Measurements from ENCODE around the gene CDHR2. TPM values are rescaled to one million over a fixed set of nuclear protein-coding genes. Genes with fewer than 3 reads are reported as not detected.

The CDHR2 gene
- total and polyA plus RNA-seq, 12 donors = 0.03 to 0.22 (median 0.19) TPM; not detected in 9

DNA sequence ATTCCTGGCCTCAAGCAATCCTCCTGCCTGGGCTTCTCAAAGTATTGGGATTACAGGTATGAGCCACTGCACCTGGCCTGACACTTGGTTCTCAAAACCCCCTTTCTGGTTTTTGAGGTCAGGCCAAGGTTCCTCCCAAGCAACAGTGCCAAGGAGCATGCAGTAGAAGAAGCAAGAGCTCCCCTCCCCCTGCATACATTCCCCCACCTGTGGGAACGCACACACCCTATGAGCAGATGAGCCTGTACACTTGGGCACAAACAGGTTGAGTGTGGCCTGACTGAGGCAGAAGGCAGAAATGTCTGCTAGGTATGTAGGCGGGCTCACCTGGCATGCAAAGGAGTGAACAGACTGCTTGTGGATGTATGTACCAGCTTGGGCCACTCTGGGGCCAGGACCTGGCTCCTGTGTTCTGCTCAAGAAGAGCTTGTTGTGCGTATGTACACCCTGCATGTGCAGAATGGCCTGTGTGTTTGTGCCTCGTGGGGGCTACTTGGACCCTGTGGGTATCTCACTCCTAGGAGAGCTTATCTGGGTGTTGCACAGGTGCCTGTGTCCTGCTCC lies 59.1 kb downstream of the CDHR2 start:
- no peak overlapping the region for H3K4me3 ChIP-seq
- H3K27ac ChIP-seq = no peak overlapping the region
- peaks cover 0 to 48% (median 13%) of the 10 kb centered on the region in 7 donors for H3K27me3 ChIP-seq
- TF ChIP-seq, protein P1, sequence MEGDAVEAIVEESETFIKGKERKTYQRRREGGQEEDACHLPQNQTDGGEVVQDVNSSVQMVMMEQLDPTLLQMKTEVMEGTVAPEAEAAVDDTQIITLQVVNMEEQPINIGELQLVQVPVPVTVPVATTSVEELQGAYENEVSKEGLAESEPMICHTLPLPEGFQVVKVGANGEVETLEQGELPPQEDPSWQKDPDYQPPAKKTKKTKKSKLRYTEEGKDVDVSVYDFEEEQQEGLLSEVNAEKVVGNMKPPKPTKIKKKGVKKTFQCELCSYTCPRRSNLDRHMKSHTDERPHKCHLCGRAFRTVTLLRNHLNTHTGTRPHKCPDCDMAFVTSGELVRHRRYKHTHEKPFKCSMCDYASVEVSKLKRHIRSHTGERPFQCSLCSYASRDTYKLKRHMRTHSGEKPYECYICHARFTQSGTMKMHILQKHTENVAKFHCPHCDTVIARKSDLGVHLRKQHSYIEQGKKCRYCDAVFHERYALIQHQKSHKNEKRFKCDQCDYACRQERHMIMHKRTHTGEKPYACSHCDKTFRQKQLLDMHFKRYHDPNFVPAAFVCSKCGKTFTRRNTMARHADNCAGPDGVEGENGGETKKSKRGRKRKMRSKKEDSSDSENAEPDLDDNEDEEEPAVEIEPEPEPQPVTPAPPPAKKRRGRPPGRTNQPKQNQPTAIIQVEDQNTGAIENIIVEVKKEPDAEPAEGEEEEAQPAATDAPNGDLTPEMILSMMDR (IDR thresholded peaks at IDR 0.05) = no peak
- H3K9me3 ChIP-seq = no peaks in the 10 kb centered on the region
- 87 to 89% methylated on average over 4 of the region's 4 CpGs for WGBS, 2 donors
- H3K36me3 ChIP-seq = no peaks in the 10 kb centered on the region
- ATAC-seq (no peak), DNase-seq (no peak)
- intact Hi-C loops (cut with DNase I) = no loop called here
- H3K4me1 ChIP-seq = peaks cover 0 to 16% (median 8%) of the 10 kb centered on the region in 9 donors

DNA sequence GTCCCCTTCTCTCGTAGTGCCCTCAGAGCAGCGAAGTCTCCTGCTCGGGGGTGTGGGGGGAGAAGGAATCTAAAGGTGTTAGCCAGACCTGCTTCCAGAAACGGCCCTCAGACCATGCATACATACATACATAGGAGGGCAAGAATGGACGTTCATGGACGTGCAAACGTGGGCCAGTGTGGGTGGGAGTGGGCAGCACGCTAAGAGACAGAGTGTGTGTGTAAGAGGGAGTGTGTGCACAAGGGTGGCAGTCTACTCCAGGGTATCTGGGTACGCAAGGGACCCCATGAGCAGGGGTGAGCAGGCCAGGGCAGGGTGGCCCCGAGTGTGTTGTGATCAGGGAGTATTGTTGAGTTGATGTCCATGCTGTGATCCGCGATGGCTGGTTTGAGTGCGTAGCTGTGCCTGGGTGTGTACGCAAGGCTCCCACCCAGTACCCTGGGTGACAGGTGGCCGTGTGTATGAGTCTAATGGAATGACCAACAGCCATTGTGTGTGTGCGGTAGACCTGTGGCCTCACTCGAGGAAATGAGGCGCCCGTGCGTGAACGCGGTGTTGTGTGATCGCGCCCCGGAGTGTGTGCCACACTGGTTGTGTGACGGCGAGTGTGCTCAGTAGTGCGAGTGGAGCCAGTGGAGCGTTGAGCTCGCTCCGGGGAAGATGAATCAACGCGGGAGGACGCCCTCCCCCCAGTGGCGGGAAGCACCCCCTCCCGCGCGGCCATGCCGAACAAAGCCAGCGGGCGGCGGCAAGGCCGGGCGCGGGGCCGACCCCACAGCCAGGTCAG lies 60.0 kb downstream of the CDHR2 start:
- no peak for DNase-seq
- no peak for ATAC-seq
- Histone ChIP-seq H3K4me1 (peaks cover 0 to 16% (median 8%) of the 10 kb centered on the region in 9 donors), H3K9me3 (no peaks in the 10 kb centered on the region), H3K27me3 (peaks cover 0 to 55% (median 17%) of the 10 kb centered on the region in 7 donors), H3K27ac (no peak overlapping the region), H3K36me3 (no peaks in the 10 kb centered on the region), H3K4me3 (peak overlapping the region in 9 of 10 donors; percentile 44 to 72 (median 58))
- 28 to 33% methylated on average over 44 to 46 of the region's 46 CpGs for WGBS, 2 donors
- TF ChIP-seq, protein P1 (IDR thresholded peaks at IDR 0.05) = no peak
- intact Hi-C loops (cut with DNase I) = no loop called here

DNA sequence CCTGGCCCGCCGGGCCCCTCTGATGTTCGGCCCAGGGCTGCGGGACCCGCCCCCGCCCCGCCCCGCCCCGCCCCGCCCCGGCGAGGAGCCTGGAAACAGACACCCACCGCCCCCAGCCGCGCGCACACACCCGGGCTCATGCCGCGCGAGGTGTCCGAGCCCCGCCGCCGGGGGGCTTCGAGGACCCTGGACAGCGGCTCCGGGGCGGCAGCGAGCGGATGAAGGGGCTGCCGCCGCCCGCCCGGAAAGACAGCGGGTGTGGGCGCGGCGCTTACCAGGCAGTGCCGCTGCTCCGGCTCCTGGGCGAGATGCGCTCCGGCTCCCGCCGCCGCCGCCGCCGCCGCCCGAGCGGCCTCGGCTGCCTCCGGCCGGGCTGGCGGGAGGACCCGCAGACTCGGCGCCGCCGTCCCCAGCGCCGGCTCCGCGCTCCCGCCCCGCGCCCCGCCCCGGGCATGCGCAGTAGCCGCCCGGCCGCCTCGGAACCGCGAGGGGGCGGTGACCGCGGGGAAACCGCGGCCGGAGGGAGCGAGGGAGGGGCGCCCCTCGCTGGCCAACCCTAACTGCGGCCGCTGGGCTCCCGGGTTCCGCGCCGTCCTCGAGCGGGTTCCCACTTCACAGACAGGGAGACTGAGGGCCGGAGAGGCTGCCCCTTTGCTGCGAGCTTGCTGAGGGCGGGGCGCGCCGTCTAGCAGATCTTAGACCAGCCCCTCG lies 60.7 kb downstream of the CDHR2 start, which contains the start of gene GPRIN1:
Gene GPRIN1, minus strand, starts transcription at position 433 of the 711 bp plus-strand sequence. CDS start 10,322 bp downstream, outside the sequence.
- WGBS, 2 donors = 0 to 1% methylated on average over 80 to 100 of the region's 101 CpGs
- Histone ChIP-seq H3K27ac (peak within 1 kb of the TSS in 2 of 10 donors; percentile 22 to 40), H3K36me3 (no peaks in the 10 kb centered on the region), H3K4me1 (peaks cover 0 to 16% (median 8%) of the 10 kb centered on the region in 9 donors), H3K27me3 (peaks cover 0 to 60% (median 21%) of the 10 kb centered on the region in 7 donors), H3K4me3 (peak within 1 kb of the TSS; percentile 37 to 72 (median 57)), H3K9me3 (no peaks in the 10 kb centered on the region)
- TF ChIP-seq, protein P1 (IDR thresholded peaks at IDR 0.05) = peak in 6 of 9 donors; percentile 15 to 56 (median 40)
- ATAC-seq = peak; percentile 61 to 88 (median 78)
- peak; percentile 20 to 66 for DNase-seq
- intact Hi-C loops (cut with DNase I) = no loop called here

DNA sequence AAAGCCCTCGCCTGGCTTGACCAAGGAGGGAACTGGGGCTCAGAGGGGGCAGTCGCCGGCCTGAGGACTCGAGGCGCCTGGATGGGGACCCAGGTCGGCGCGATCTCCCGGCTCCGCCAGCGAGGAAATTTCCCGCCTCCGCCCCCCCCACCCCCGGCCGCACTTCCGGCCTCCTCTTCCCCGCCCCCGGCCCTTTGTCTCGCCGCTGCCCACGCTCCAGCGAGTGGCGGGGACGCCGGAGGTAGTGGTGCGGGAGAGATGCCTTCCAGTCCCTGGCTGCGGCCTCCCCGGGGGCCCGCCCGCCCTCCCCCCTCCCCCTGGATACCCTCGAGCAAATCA lies 61.3 kb downstream of the CDHR2 start:
- WGBS, 2 donors = 1 to 3% methylated on average over 18 to 31 of the region's 31 CpGs
- no peak for DNase-seq
- Histone ChIP-seq H3K4me1 (peaks cover 0 to 16% (median 8%) of the 10 kb centered on the region in 9 donors), H3K36me3 (no peaks in the 10 kb centered on the region), H3K27me3 (peaks cover 0 to 66% (median 26%) of the 10 kb centered on the region in 7 donors), H3K27ac (peak overlapping the region in 2 of 10 donors; percentile 22 to 40), H3K9me3 (no peaks in the 10 kb centered on the region), H3K4me3 (peak overlapping the region; percentile 37 to 72 (median 57))
- intact Hi-C loops (cut with DNase I) = no loop called here
- TF ChIP-seq, protein P1 (IDR thresholded peaks at IDR 0.05) = no peak
- no peak for ATAC-seq
